Measurements from ENCODE around the gene SLC27A4.

Gene SLC27A4

GRCh38 chr9:128365525-128365924 lies 25.2 kb downstream of the SLC27A4 start:
- DNase-seq (ENCODE audit: low read depth), result no peak

- no peak for DNase-seq (ENCODE audit: low read depth)
Observed at GRCh38 chr9:128369024-128369706, 28.8 kb downstream of the SLC27A4 start.

GRCh38 chr9:128370367-128370751 lies 30.0 kb downstream of the SLC27A4 start:
- DNase-seq (ENCODE audit: low read depth), result no peak

GRCh38 chr9:128370752-128371629 lies 30.7 kb downstream of the SLC27A4 start, which contains the start of gene URM1:
URM1 (plus strand) TSS chr9:128371374; CDS start chr9:128371381, 7 bp downstream.
- peak; percentile 96 for DNase-seq (ENCODE audit: low read depth)

- no peak for DNase-seq (ENCODE audit: low read depth)
Observed at GRCh38 chr9:128371630-128372117, 31.3 kb downstream of the SLC27A4 start.

- DNase-seq (ENCODE audit: low read depth), result no peak
Observed at GRCh38 chr9:128372188-128372641, 31.9 kb downstream of the SLC27A4 start.

GRCh38 chr9:128372784-128373183 lies 32.5 kb downstream of the SLC27A4 start:
- no peak for DNase-seq (ENCODE audit: low read depth)

GRCh38 chr9:128374221-128374675 lies 33.9 kb downstream of the SLC27A4 start:
- no peak for DNase-seq (ENCODE audit: low read depth)

GRCh38 chr9:128375865-128376264 lies 35.5 kb downstream of the SLC27A4 start:
- no peak for DNase-seq (ENCODE audit: low read depth)

GRCh38 chr9:128382261-128382660 lies 41.9 kb downstream of the SLC27A4 start:
- no peak for DNase-seq (ENCODE audit: low read depth)

- DNase-seq (ENCODE audit: low read depth), result no peak
Observed at GRCh38 chr9:128383007-128383753, 42.9 kb downstream of the SLC27A4 start.

GRCh38 chr9:128383791-128384190 lies 43.5 kb downstream of the SLC27A4 start:
- no peak for DNase-seq (ENCODE audit: low read depth)

GRCh38 chr9:128384801-128385495 lies 44.6 kb downstream of the SLC27A4 start:
- no peak for DNase-seq (ENCODE audit: low read depth)

GRCh38 chr9:128385496-128386460 lies 45.5 kb downstream of the SLC27A4 start:
- no peak for DNase-seq (ENCODE audit: low read depth)

GRCh38 chr9:128388150-128388549 lies 47.8 kb downstream of the SLC27A4 start:
- no peak for DNase-seq (ENCODE audit: low read depth)

GRCh38 chr9:128389395-128390149 lies 49.2 kb downstream of the SLC27A4 start:
- no peak for DNase-seq (ENCODE audit: low read depth)

GRCh38 chr9:128390150-128390812 lies 50.0 kb downstream of the SLC27A4 start:
- DNase-seq (ENCODE audit: low read depth), result no peak

- no peak for DNase-seq (ENCODE audit: low read depth)
Observed at GRCh38 chr9:128390813-128391711, 50.7 kb downstream of the SLC27A4 start.

Measured in stimulated activated CD8-positive, alpha-beta memory T cell treated with anti-CD3 and anti-CD28 coated beads, Interleukin-12 subunit alpha, Interleukin-12 subunit beta, amount 100 ng/mL, for 4 hours (primary cell).